GM19238 (cell line): ENCODE measurements around the gene ZNF750.
A peak's percentile ranks its signal among the peaks of the same experiment; 100 is the strongest.

Experiments used
- DNase-seq: peaks from one replicate; pipeline ENCODE4 v3.0.0; 2011; ENCODE audit warnings: low spot score; ENCODE audit not compliant: insufficient read length

ZNF750 gene

GRCh38 chr17:82859431-82860403, 19.9 kb upstream of the ZNF750 start:
- peak; percentile 72 for DNase-seq

DNA sequence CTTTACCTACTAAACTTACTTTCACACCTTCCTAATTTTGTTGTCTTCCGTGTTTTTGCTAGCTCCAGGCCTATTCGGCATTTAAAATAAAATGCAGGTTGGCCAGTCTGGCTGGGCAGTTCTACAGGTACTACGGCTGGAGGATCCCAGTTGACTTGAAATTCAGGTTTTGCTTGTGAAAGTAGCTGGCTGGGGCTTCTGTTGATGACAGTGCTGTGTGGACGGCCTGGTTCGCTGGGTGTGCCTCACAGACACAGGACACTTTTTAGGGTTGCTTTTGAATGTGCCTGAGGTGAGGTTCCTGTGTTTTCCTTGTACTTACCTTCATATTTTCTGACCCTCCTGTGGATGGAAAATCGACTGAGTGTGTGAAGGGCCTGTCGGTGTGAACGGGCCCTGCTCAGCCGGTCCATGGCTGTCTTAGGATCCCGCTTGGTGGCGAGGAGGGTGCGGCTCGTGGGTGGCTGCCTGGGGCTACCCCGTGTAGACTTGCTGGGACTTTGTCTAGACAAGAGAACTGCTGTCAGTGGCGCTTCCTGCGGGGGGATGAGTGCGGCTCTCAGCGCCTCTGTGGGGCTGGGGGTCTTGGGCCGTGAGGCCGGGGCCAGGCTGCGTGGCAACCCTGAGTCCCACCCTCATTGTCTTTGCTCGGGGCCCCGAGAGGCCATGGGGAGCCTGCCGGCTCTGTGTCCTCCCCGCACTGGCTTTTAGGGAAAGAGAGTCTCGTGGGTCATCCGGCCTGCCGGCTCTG, 18.7 kb upstream of the ZNF750 start:
- DNase-seq: no peak

DNA sequence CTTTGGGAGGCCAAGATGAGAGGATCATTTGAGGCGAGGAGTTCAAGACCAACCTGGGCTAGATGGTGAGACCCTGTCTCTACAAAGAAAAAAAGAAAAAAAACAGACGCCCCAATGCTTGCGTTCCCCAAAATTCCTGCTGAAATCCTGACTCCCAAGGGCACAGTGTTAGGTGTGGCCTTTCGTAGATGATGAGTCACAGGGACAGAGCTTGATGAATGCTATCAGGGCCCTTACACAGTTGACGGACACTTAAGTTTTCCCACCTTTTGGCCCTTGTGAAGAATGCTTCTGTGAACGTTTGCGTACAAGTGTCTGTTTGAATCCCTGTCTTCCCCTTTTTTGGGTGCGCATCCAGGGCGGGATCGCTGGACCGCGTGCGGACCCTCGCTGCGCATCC, 16.5 kb upstream of the ZNF750 start:
- no peak for DNase-seq

DNA sequence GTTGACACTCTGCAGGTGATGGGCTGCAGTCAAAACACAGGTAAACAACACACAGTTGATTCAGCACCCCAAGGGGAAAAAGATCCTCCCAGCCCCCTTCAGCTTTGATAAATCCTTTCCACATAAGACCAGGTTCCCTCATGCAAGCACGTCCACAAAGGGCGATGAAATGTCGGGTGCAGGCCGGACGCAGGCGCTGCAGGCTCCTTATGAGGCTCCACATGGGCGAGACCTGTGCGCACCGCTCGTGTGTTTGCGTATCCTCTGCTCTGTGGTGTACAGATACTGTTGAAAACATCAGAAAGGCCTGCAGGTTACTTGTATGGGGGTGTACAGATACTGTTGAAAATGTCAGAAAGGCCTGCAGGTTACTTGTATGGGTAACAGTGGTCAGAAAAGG, 14.4 kb upstream of the ZNF750 start:
- DNase-seq: no peak

- DNase-seq: no peak
Measured at GRCh38 chr17:82851381-82851780, 11.6 kb upstream of the ZNF750 start.

GRCh38 chr17:82849076-82849945, 9.5 kb upstream of the ZNF750 start:
- no peak for DNase-seq

- DNase-seq: no peak
Measured at GRCh38 chr17:82848022-82848592, 8.3 kb upstream of the ZNF750 start.

- no peak for DNase-seq
Measured at GRCh38 chr17:82846061-82846691, 6.4 kb upstream of the ZNF750 start.

GRCh38 chr17:82845163-82845807, 5.5 kb upstream of the ZNF750 start:
- no peak for DNase-seq

DNA sequence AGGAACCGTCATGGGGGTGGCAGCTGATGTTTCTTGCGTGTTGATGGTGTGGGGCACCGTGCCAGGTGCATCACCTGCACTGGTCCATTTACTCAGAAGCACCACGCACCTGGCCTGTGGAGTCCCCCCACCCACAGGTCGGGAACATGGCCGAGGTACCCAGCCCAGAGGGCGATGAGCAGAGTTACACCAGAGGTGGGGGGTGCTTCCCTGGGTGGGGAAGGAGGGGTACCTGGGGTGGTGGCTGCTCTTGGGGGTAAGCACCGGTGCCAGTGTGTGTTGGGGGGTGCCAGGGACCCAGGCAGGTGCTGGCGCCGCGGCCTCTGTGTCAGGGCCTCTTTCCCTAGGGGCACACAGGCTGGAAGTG, 5.0 kb upstream of the ZNF750 start:
- DNase-seq: no peak

GRCh38 chr17:82843904-82844680, 4.3 kb upstream of the ZNF750 start:
- DNase-seq: no peak

- no peak for DNase-seq
Measured at GRCh38 chr17:82841921-82842596, 2.2 kb upstream of the ZNF750 start.

GRCh38 chr17:82840431-82840831, 609 bp upstream of the ZNF750 start:
- DNase-seq: no peak

- no peak for DNase-seq
Measured at GRCh38 chr17:82838386-82839063, 1.3 kb downstream of the ZNF750 start.

DNA sequence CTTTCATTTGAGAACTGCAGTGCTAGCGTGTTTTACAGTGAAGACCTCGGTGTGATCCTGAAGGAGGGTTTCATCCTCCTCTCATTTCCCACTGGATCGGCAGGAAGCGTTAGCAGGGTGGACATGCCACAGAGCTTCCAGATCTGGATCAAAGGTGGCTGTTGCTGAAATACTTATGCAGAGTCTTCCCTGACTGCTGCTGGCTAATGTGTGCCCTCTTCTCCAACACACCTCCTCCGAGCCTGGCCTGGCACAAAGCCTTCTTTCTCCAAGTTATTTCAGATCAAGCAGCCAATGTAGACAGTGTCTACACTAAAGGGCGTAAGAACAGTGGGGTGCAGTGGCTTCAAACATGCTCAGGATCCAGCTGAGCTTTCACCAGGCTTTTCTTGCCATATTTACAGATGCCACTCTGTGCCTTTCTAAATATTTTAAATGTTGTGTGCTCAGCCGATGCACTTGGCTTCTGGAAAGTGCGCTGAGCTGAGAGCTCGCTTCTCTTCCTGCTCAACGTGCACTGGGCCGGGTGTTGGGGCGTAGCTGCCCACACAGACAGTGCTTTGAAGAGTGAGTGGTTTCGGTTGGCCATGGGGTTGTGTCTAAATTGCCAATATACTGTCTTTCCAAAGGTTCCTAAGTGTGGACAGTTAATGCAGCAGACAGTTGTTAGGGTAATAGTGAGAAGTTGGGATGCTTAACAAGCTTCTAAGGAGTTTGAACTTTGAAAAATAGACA, 2.1 kb downstream of the ZNF750 start:
- no peak for DNase-seq

DNA sequence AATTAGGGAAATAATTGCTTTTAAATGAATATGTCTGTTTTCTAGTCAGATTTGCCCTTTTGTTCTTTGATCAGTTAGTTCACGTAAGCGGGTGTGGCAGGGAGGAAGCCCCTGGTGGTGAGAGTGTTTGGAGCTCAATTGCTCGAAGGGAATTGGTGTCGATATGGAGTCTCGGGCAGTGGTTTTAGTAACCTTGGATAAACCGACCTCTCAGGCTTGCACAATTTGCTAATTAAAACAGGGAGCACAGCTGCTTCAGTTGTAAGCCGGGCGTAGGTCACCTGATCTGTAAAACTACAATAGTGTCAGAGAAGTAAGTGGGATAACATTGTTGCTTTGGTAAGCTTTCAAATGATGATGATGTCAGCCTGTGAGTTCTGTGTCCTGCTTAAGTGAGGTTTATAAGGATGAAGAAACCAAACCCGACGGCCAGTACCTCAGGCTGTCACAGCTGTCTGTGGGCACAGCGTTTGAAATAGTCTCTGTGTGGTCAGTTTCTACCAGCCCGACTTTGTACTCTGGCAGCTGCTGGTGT, 2.9 kb downstream of the ZNF750 start:
- DNase-seq: no peak

GRCh38 chr17:82835766-82836512, 3.9 kb downstream of the ZNF750 start:
- DNase-seq: no peak
